Neural progenitor cell (in vitro differentiated cells): Measurements from ENCODE around the gene ACSM5. TPM values are rescaled to one million over a fixed set of nuclear protein-coding genes. Genes with fewer than 3 reads are reported as not detected.
"Not testable (repeated sequence)": the region's sequence is repeated elsewhere in the genome, so short reads cannot be mapped to it uniquely, and the experiment has no call there.

Experiments
- DNase-seq: peaks from one replicate; pipeline ENCODE4 v3.0.0-alpha.2; 2016; ENCODE audit warnings: low spot score
- H2AFZ ChIP-seq: fragments of 200-600 bp; sonication (generic); replicated peaks from 2 replicates; pipeline ENCODE4 v1.6.1; 2016; ENCODE audit warnings: antibody characterized with exemption
- H3F3A ChIP-seq: fragments of 200-600 bp; sonication (generic); 2 replicates; pipeline ENCODE4 v1.6.1; 2016; ENCODE audit warnings: antibody characterized with exemption, low read depth
- H3K27ac ChIP-seq: fragments of 200-600 bp; sonication (generic); 2 replicates; pipeline ENCODE4 v1.5.1; 2016; ENCODE audit warnings: mild to moderate bottlenecking
- H3K27me3 ChIP-seq: fragments of 200-600 bp; sonication (generic); 2 replicates; pipeline ENCODE4 v1.6.1; 2016; ENCODE audit warnings: mild to moderate bottlenecking, moderate library complexity
- H3K36me3 ChIP-seq: fragments of 200-600 bp; sonication (generic); 2 replicates; pipeline ENCODE4 v1.5.1; 2016
- H3K4me1 ChIP-seq: fragments of 200-600 bp; sonication (generic); 2 replicates; pipeline ENCODE4 v1.6.1; 2016; ENCODE audit warnings: mixed run types
- H3K4me2 ChIP-seq: fragments of 200-600 bp; sonication (generic); 2 replicates; pipeline ENCODE4 v1.6.1; 2016
- H3K4me3 ChIP-seq: fragments of 200-600 bp; sonication (generic); 2 replicates; pipeline ENCODE4 v1.5.1; 2016
- H3K79me2 ChIP-seq: fragments of 200-600 bp; sonication (generic); 2 replicates; pipeline ENCODE4 v1.6.1; 2016; ENCODE audit warnings: low read depth
- H3K9ac ChIP-seq: fragments of 200-600 bp; sonication (generic); 2 replicates; pipeline ENCODE4 v1.6.1; 2016
- H3K9me3 ChIP-seq: fragments of 200-600 bp; sonication (generic); 2 replicates; pipeline ENCODE4 v1.5.1; 2016; ENCODE audit warnings: low read depth
- H4K20me1 ChIP-seq: fragments of 200-600 bp; sonication (generic); 2 replicates; pipeline ENCODE4 v1.6.1; 2016; ENCODE audit warnings: low read depth
- H3K27ac Mint-ChIP-seq: 3 replicates; pipeline ENCODE4 v1.8.0; 2021; ENCODE audit warnings: mixed read lengths
- H3K27me3 Mint-ChIP-seq: 2 replicates; pipeline ENCODE4 v1.8.0; 2022; ENCODE audit warnings: low read depth, mild to moderate bottlenecking, inconsistent platforms, moderate library complexity, mixed read lengths; ENCODE audit not compliant: insufficient read depth
- H3K36me3 Mint-ChIP-seq: 3 replicates; pipeline ENCODE4 v1.8.0; 2021; ENCODE audit warnings: mixed read lengths
- H3K4me1 Mint-ChIP-seq: 3 replicates; pipeline ENCODE4 v1.8.0; 2021; ENCODE audit warnings: mixed read lengths
- H3K4me3 Mint-ChIP-seq: 3 replicates; pipeline ENCODE4 v1.8.0; 2021; ENCODE audit warnings: mild to moderate bottlenecking, moderate library complexity, mixed read lengths
- H3K9me3 Mint-ChIP-seq: 3 replicates; pipeline ENCODE4 v1.8.0; 2020; ENCODE audit warnings: mixed read lengths
- CTCF ChIP-seq: fragments of 200-600 bp; sonication (generic); IDR thresholded peaks from 2 replicates; pipeline ENCODE4 v1.5.1; 2017; ENCODE audit warnings: antibody characterized with exemption, mild to moderate bottlenecking
- EZH2 ChIP-seq: fragments of 200-600 bp; sonication (generic); IDR thresholded peaks from 2 replicates; pipeline ENCODE4 v1.6.1; 2017; ENCODE audit warnings: antibody characterized with exemption, mild to moderate bottlenecking, moderate library complexity
- EZH2phosphoT487 ChIP-seq: fragments of 200-600 bp; sonication (generic); IDR thresholded peaks from 2 replicates; pipeline ENCODE4 v1.6.1; 2017; ENCODE audit warnings: antibody characterized with exemption
- total RNA-seq: library from RNA; depleted of rRNA; stranded (reverse); fragments of >200 nt; gene quantifications from 2 replicates; pipeline ENCODE4 v1.2.3, GENCODE V29; 2015; ENCODE audit warnings: low replicate concordance

The ACSM5 gene
- total RNA-seq, 1 donor from 2014 or later: not detected

GRCh38 chr16:20411055-20411454 lies 1.7 kb downstream of the ACSM5 start:
- H3K9me3 Mint-ChIP-seq: no peaks in the 10 kb centered on the region
- no peak overlapping the region for H3K9ac ChIP-seq
- H3K27me3 Mint-ChIP-seq: no peaks in the 10 kb centered on the region

GRCh38 chr16:20415541-20415940 lies 6.2 kb downstream of the ACSM5 start:
- Histone ChIP-seq H3K27me3 (no peaks in the 10 kb centered on the region), H3F3A (no peaks in the 10 kb centered on the region), H2AFZ (no peak overlapping the region), H3K79me2 (no peaks in the 10 kb centered on the region), H3K9me3 (no peaks in the 10 kb centered on the region), H3K4me3 (no peak overlapping the region), H4K20me1 (no peaks in the 10 kb centered on the region), H3K36me3 (no peaks in the 10 kb centered on the region), H3K4me1 (no peaks in the 10 kb centered on the region), H3K27ac (no peak overlapping the region), H3K9ac (no peak overlapping the region), H3K4me2 (no peak overlapping the region)
- Mint-ChIP-seq H3K4me1 (no peaks in the 10 kb centered on the region), H3K4me3 (no peak overlapping the region), H3K27ac (no peak overlapping the region), H3K36me3 (no peaks in the 10 kb centered on the region), H3K9me3 (no peaks in the 10 kb centered on the region), H3K27me3 (no peaks in the 10 kb centered on the region)
- DNase-seq: no peak
- TF ChIP-seq EZH2 (no peak), EZH2phosphoT487 (no peak), CTCF (no peak)

More at GRCh38 chr16:20411055-20411454, 1.7 kb downstream of the ACSM5 start:
- no peaks in the 10 kb centered on the region for H4K20me1 ChIP-seq
- H2AFZ ChIP-seq: no peak overlapping the region
- H3K79me2 ChIP-seq: no peaks in the 10 kb centered on the region
- H3F3A ChIP-seq: no peaks in the 10 kb centered on the region
- H3K4me2 ChIP-seq: no peak overlapping the region
- H3K27me3 ChIP-seq: no peaks in the 10 kb centered on the region
- Mint-ChIP-seq H3K27ac (no peak overlapping the region), H3K4me3 (no peak overlapping the region), H3K36me3 (no peaks in the 10 kb centered on the region), H3K4me1 (peaks cover 5% of the 10 kb centered on the region)
- H3K4me1 ChIP-seq: no peaks in the 10 kb centered on the region
- no peaks in the 10 kb centered on the region for H3K36me3 ChIP-seq
- no peak for DNase-seq
- TF ChIP-seq CTCF (no peak), EZH2 (no peak), EZH2phosphoT487 (no peak)
- no peak overlapping the region for H3K4me3 ChIP-seq
- H3K27ac ChIP-seq: no peak overlapping the region
- no peaks in the 10 kb centered on the region for H3K9me3 ChIP-seq

DNA sequence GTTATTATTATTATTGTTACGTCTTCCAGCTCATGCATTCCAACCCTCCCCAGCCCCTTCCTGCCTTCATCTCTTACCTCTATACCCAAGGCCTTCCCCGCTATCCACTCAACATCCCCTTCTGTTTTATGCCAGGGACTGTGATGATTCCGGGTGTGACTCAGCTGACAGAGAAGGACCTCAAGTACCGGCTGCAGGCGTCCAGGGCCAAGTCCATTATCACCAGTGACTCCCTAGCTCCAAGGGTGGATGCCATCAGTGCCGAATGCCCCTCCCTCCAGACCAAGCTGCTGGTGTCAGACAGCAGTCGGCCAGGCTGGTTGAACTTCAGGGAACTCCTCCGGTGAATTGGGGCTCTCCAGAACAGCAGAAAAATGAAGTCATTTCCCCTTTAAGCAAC lies 9.8 kb downstream of the ACSM5 start:
- not testable (repeated sequence) for H3K9ac ChIP-seq, H3K27me3 ChIP-seq, H3K27ac ChIP-seq, H3K36me3 ChIP-seq, H3K79me2 ChIP-seq, H3K4me1 ChIP-seq, H3K4me3 Mint-ChIP-seq, H3F3A ChIP-seq, H3K27ac Mint-ChIP-seq, H3K4me1 Mint-ChIP-seq, H3K36me3 Mint-ChIP-seq, H3K27me3 Mint-ChIP-seq, H3K9me3 ChIP-seq, H3K9me3 Mint-ChIP-seq, H2AFZ ChIP-seq, H3K4me3 ChIP-seq, DNase-seq, H3K4me2 ChIP-seq, H4K20me1 ChIP-seq

GRCh38 chr16:20421748-20422147 lies 12.4 kb downstream of the ACSM5 start:
- H3K27ac Mint-ChIP-seq, H3K9me3 Mint-ChIP-seq: not testable (repeated sequence)

GRCh38 chr16:20423772-20424128 lies 14.4 kb downstream of the ACSM5 start:
- H3K4me2 ChIP-seq, H3K4me3 ChIP-seq, H3K9me3 Mint-ChIP-seq, H3K27me3 Mint-ChIP-seq, H2AFZ ChIP-seq, H4K20me1 ChIP-seq, H3K9me3 ChIP-seq, H3K9ac ChIP-seq, H3K36me3 ChIP-seq, H3K4me3 Mint-ChIP-seq, H3K27ac Mint-ChIP-seq, H3K36me3 Mint-ChIP-seq, H3K27me3 ChIP-seq, H3F3A ChIP-seq, H3K4me1 ChIP-seq, H3K79me2 ChIP-seq, H3K4me1 Mint-ChIP-seq, H3K27ac ChIP-seq, DNase-seq: not testable (repeated sequence)

More at GRCh38 chr16:20421748-20422147, 12.4 kb downstream of the ACSM5 start:
- H3K27me3 ChIP-seq, H4K20me1 ChIP-seq, H3K9me3 ChIP-seq, H3K4me1 ChIP-seq, H3K36me3 ChIP-seq, H3K27me3 Mint-ChIP-seq, H3K36me3 Mint-ChIP-seq, H3F3A ChIP-seq, DNase-seq, H3K27ac ChIP-seq, H3K79me2 ChIP-seq, H3K4me3 Mint-ChIP-seq, H3K4me2 ChIP-seq, H3K4me3 ChIP-seq, H3K4me1 Mint-ChIP-seq, H3K9ac ChIP-seq, H2AFZ ChIP-seq: not testable (repeated sequence)
